ACHN (cell line): ENCODE results near the gene SLC35D2.
A peak's percentile ranks its signal among the peaks of the same experiment; 100 is the strongest.
"Not testable (repeated sequence)": the region's sequence is repeated elsewhere in the genome, so short reads cannot be mapped to it uniquely, and the experiment has no call there.

ENCODE experiments used
- DNase-seq: peaks from one replicate; pipeline ENCODE4 v3.0.0-alpha.2; 2015
- in situ Hi-C: cut with HindIII; loops from 2 replicates; pipeline ENCODE4 v1.10.0; 2017; ENCODE audit warnings: low sequenced_read_pairs, low pct_ligation_motif_present, low pct_unique_long_range_greater_than_20kb

Gene SLC35D2

DNA sequence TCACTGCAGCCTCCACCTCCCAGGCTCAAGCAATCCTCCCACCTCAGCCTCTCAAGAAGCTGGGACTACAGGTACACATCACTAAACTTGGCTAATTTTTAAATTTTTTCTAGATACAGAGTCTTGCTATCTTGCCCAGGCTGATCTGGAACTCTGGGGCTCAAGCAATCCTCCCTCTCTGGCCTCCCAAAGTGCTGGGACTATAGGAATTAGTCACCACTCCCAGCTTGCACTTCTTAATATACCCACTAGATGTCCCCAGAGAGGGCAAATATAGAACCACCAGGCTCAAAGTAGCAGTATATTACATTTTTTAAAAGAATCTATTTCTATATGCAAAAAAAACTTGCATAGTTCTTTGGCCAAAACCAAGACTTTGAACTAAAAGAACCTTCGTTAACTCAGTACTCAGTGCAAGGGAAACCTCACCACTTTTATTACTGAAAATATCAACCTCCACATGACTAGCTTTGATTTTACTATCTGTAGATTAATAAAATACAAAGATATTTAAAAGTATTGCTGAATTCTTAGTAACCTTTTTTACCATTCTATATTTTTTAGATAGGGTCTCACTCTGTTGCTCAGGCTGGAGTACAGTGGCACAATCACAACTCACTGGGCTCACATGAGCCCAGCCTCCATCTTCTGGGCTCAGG lies 55.7 kb downstream of the SLC35D2 start:
- peak; percentile 61 for DNase-seq
- in situ Hi-C loops = no loop called here

DNA sequence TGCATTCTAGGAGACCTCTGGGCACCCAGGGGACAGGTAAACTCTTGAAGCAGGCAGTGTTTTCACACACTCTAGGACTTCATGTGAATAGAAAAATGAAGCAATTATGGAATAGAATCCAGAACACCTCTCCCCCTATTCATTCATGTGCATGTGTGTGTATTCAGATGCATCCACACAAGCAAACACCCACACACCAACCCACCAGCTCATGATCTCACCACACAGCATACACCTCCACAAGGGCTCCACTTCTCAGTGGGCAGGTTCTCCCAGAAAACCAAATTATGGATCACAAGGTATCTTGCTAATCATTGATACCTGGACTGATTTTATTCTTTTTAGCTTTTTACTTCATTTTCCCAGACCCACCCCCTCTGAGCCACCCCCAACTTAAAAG lies 60.3 kb downstream of the SLC35D2 start:
- DNase-seq = no peak
- in situ Hi-C loops = no loop called here

DNA sequence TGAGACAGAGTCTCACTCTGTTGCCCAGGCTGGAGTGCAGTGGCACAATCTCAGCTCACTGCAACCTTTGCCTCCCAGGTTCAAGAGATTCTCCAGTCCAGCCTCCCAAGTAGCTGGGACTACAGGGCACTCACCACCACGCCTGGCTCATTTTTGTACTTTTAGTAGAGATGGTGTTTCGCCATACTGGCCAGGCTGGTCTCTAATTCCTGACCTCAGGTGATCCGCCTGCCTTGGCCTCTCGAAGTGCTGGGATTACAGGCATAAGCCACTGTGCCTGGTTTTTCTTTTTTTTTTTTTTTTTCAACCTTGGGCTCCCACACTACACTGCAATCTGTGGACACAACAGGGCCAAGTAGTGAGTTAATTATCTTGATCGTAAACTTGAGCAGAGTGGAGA lies 60.8 kb downstream of the SLC35D2 start:
- DNase-seq, in situ Hi-C loops: not testable (repeated sequence)

DNA sequence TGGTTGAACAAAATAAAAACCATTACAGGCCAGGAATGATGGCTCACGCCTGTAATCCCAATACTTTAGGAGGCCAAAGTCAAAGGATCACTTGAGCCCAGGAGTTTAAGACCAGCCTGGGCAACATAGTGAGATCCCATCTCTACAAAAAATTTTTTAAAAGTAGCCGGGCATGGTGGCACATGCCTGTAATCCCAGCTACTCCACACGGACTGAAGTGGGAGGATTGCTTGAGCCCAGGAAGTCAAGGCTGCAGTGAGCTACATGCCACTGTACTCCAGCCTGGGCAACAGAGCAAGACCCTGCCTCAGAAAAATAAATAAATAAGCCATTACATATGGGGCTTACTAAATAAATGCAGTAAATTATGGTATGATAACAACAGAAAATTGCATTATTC lies 61.3 kb downstream of the SLC35D2 start:
- DNase-seq, in situ Hi-C loops: not testable (repeated sequence)

DNA sequence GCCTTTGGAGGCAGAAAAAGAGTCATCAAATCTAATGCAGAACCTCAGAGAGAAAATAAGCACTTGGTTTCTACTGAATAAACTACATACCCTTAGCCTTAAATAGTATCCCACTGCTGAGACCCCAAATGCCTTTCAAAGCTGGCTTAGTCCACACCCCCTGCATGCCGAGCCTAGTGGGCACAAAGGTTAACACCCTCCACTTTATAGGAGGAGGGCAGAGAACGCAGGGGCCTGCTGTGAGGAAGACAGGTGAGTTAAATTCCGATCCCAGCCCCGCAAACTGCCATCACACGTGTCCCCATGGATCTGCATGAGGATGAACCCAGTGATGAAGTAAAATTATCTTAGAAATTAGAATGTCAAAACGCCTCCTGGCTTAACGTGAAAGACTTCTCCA lies 62.0 kb downstream of the SLC35D2 start:
- in situ Hi-C loops = no loop called here
- DNase-seq = no peak

DNA sequence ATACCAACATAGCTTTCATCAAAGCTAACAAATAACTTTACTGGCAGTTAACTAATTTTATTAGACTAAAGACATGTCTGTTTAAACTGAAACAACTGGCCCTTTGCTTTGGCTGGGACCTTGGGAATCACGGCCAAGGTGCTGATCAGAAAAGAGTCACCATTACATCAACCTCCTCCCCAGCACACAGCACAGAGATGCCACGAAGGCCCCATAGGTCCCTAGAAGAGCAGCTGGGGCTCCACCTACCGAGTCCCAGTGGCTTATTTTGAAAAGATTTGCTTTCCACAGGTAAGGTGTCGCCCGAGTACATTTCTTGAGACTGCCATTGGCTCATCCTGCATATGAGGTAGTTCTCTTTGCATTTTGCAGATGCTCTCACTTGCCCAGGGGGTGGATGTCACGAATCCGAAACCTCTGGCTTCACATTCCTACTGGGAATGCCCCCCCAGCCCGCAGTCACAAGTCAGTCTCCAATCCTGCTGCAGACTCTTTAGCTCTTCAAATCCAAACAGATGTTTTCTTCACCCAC lies 62.7 kb downstream of the SLC35D2 start:
- no peak for DNase-seq
- in situ Hi-C loops = no loop called here

DNA sequence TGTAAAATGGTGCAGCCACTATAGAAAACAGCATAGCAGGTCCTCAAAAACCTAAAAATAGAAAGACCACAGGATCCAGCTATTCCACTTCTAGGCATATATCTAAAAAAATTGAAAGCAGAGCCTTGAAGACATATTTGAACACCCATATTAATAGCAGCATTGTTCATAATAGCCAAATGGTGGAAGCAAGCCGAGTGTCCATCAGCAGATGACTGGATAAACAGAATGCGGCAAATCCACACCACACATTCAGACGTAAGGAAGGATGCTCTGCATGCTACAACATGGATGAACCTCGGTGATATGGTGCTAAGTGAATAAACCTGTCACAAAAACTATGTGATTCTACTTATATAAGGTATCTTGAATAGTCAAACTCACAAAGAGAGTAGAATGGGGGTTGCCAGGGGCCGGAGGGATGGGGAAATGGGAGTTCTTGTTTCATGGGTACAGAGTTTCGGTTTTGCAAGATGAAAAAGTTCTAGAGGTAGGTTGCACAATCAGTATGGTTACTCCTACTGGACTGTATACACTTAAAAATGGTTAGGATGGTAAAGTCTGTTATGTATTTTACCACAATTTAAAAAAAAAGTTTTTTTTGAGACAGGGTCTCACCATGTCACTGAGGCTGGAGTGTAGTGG lies 64.5 kb downstream of the SLC35D2 start:
- in situ Hi-C loops = no loop called here
- DNase-seq = no peak

DNA sequence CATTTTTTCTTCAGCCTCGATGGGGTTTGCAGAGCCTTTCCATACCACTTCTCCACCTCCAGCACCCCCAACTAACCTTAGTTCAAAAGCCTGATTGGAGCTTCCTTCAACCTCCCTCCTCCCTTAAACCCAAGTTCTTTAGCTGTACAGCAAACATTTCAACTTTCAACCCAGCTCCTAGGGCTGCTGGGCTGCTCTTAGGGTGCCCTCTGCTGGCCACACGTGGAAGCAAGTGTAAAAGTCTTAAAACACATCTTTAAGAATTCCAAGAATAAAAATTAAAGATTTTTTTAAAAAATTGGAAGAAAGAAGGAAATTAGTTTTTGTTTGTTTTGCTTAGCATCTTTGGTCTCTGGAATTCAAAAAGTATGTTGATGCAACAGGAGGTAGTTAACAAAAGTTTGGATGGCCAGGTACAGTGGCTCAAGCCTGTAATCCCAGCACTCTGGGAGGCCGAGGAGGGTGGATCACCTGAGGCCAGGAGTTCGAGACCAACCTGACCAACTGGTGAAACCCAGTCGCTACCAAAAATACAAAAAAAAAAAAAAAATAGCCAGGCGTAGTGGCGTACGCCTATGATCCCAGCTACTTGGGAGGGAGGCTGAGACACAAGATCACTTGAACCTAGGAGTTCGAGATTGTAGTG lies 66.1 kb downstream of the SLC35D2 start:
- in situ Hi-C loops = no loop called here
- peak; percentile 40 for DNase-seq

DNA sequence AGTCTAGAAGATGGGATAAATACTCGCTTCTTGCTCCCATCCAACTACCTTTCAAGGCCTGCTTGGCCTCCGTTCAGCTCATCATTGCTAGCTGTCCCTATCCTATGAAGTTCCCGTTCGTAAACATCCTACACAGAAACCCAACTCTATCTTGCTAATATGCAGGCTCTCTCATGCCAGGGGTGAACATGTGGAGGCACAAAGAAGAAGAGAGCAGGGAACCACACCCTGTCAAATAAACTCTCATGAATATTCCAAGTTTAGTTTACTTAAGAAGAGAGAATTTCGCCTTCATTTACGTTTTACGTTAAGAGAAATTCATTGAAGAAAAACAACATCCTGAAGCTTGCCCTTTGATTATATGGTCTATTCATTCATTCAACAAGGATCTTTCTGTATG lies 73.7 kb downstream of the SLC35D2 start:
- in situ Hi-C loops = no loop called here
- DNase-seq = no peak

DNA sequence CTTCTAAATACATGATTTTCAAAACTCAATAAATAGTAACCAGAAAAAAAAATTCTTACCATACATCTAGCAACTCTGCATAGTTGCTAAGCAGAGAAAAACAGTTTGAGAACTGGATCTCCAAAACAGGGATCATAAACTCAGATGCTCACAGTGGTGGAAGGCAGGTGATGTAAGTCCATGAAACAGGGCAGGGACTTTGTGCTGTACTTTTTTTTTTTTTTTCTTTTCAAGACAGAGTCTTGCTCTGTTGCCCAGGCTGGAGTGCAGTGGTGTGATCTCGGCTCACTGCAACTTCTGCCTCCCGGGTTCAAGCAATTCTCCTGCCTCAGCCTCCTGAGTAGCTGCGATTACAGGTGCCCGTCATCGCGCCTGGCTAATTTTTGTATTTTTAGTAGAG lies 76.6 kb downstream of the SLC35D2 start:
- in situ Hi-C loops = not testable (repeated sequence)

DNA sequence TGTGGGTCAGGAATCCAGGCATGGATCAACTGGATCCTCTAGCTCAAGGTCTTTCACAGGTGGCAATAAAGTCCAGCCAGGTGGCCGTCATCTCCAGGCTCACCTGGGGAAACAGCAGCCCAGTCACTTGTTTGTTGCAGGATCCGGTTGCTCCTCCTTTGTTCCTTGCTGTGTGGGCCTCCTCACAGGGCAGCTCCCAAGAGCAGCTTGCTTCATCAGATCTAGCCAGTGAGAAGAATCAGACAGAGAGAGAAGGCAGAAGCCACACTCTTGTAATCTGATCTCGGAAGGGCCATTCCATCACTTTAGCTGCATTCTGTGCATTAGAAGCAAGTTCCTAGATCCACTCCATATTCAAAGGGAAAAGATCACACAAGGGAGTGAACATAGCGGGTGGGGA lies 78.3 kb downstream of the SLC35D2 start:
- DNase-seq = no peak
- in situ Hi-C loops = no loop called here

More for the DNA sequence above, 76.6 kb downstream of the SLC35D2 start:
- DNase-seq = not testable (repeated sequence)

DNA sequence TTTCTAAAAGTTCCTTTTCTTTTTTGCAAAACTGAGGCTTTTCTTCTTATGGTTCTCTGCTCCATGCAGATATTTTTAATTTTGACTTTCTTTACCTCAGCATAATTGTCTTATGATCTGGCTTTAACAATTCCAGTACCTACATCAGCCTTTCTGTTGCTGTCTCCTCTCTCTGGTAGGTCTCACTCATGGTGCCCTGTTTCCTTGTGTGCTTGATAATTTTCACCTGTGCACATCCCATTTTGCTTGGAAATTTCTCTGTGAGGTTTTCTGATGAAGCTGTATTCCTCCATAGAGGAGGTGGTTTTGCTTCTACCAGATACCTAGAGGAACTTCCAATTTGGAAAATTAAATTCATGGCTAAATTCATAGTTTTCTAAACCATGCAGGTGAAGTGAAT lies 79.3 kb downstream of the SLC35D2 start:
- in situ Hi-C loops = no loop called here
- DNase-seq = no peak

DNA sequence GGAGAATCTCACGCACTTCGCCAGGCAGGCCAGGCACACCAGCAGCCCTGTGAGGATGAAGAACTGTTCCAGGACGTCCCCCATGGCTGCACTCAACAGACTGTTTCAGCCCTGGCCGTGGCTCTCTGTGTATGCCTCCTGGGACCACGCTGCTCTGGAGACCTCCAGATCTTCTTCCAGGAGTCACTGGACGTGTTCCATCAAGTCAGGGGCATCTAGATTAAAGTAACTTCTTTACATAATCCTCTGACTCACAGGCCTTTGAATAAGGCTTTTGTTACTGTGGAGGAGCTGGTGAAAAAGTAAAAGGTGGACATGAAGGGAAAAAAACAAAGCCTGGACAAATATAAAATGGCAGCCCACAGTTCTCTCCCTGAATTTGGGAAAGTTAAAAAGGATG lies 81.5 kb downstream of the SLC35D2 start, which contains the start of gene HSD17B3:
TSS of gene HSD17B3 (minus strand) at position 156 of the 400 bp plus-strand sequence. CDS start at position 84, 72 bp downstream.
- in situ Hi-C loops = no loop called here
- no peak for DNase-seq

DNA sequence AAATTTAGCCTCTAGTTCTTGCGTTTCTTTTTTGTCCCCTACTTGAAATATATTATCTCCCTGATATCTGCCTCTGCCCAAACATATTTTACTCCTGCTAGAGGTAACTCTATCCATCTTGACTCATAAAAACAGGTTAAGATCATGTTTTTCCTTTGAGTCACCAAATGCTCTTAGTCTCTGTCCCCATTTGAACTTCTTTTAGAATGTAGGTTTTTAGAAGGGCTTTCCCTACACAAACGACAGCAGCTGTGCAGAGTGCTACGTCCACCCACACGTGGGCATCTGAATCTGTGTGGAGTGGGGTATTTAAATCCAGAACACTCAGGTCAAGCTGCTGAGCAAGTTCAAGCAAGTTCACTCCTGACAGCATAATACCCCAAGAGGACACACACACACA lies 83.7 kb downstream of the SLC35D2 start:
- DNase-seq = no peak
- in situ Hi-C loops = no loop called here

DNA sequence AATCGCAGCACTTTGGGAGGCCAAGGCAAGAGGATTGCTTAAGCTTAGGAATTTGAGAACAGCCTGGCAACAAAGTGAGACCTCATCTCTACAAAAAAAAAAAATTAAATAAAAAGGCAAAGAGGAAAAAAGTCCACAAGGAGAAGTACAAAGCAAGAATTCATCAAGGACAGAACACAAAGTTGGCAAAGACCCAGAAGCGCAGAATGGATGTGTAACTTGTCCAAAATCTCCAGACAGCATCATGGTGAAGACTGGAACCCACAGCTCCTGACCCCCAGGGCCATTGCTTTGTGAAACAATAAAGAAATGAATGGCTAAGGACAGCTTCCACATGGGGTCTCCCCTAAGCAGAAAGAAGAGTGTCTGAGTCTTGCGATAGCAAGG lies 89.4 kb downstream of the SLC35D2 start:
- in situ Hi-C loops = no loop called here
- DNase-seq = no peak

DNA sequence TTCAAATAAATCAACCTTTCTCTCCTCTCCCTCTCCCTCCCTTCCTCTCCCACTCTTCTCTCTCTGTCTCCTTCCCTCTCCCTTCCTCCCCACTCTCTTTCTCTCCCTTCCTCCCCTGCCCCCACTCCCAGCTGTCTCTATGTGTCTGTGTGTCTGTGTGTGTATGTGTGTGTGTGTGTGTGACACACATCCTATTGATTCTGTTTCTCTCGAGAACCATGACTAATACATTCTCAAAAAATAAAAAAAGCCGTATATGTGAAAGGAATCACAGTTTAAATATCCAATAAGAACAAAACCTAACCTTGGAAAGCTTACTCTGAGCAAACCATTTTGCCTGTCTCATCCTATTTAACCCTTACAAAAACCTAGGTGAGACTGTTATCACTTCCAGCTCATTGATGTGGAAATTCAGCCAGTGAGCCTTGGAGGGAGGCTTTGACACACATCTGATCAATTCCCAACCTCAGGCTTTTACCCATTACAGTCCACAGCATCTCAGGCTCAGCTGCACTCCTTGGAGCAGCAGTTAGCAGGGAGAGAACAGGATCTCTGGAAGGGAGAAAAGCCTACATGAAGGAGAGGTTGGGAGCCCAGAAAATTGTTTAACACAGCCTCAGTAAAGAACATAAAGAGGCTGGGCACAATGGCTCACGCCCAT lies 89.9 kb downstream of the SLC35D2 start:
- DNase-seq = no peak
- in situ Hi-C loops = no loop called here

DNA sequence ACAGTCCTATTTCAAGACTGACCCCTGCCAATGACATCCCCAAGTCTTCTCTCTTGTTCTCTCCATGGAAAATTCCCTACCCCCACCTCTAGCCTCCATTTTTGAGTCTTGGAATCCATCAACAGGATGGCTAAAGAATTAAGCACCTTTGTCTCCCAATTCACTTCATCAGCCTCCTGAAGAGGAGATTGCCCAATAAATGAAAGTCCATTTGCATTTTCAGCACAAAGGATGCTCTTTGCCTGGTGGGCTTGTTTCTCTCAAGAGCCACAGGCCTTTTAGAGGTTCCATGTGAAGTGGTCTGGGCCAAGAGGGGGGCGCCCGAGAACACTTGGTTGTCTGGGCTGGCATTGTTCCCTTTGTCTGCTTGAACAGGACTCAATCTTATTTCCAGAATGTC lies 94.1 kb downstream of the SLC35D2 start:
- no peak for DNase-seq
- in situ Hi-C loops = no loop called here

DNA sequence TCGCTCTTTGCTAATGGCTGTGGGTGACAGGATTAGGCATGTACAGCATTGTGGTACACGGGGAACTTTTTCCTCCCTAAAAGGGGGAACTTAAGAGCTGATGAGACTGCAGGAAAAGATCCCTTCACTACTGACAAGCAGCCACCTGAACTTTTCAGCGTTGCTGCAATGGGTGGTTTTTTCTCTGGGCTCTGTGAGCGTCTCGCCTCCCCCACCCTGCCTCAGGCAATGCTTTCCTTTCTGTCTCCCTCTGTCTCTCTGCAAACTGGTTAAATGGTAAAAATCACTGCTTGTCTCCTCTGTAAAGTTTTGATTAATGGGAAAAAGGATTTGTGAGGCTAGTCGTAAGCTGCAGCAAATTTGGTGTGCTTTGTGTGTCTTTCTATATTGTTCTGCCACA lies 101.9 kb downstream of the SLC35D2 start:
- in situ Hi-C loops = no loop called here
- no peak for DNase-seq

DNA sequence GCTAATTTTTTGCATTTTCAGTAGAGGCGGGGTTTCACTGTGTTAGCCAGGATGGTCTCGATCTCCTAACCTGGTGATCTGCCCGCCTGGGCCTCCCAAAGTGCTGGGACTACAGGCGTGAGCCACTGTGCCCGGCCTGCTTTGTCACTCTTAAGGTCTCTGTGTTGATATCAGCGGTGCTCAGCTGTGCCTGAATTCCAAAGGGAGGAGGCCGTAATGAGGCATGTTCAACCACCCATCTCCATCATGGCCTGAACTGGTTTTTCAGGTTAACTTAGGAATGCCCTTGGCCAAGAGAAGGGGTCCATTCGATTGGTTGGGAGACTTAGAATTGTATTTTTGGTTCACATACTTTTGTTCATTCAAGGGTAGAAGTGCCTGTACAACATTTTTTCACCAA lies 103.6 kb downstream of the SLC35D2 start:
- DNase-seq = no peak
- in situ Hi-C loops = no loop called here
